Ovary (tissue), 9 donors: Measurements from ENCODE around the gene GRIN2A. TPM values are rescaled to one million over a fixed set of nuclear protein-coding genes. Genes with fewer than 3 reads are reported as not detected.

Experiments used
- DNase-seq, 5 donors: peaks; one replicate each; pipeline ENCODE4 v3.0.0-alpha.2; 2019 to 2020
- H3K27ac ChIP-seq, 2 donors: fragments of 200-600 bp; one replicate each; pipeline versions ENCODE4 v1.5.1 to v1.8.0; 2019 to 2022
- H3K27me3 ChIP-seq: fragments of 200-600 bp; one replicate; pipeline ENCODE4 v1.8.0; 2022
- H3K36me3 ChIP-seq: fragments of 200-600 bp; sonication (generic); one replicate; pipeline ENCODE4 v1.5.1; 2019
- H3K4me1 ChIP-seq: one replicate; pipeline ENCODE4 v1.8.1; 2013; ENCODE audit warnings: mild to moderate bottlenecking, moderate library complexity; ENCODE audit not compliant: insufficient read depth
- H3K4me3 ChIP-seq: fragments of 200-600 bp; sonication (generic); one replicate; pipeline ENCODE4 v1.5.1; 2017
- H3K9me3 ChIP-seq, 2 donors: fragments of 200-600 bp in 1 of 2; sonication (generic) in 1 of 2; one replicate each; pipeline versions ENCODE4 v1.5.1 to v1.8.1; 2013 to 2019; ENCODE audit warnings: mild to moderate bottlenecking in 1 of 2, moderate library complexity in 1 of 2
- CTCF ChIP-seq, 3 donors: fragments of 450-650 bp in 2 of 3; fragments of 200-600 bp in 1 of 3; IDR thresholded peaks; one replicate each; pipeline versions ENCODE4 v1.5.1 to v1.8.0; 2016 to 2022; ENCODE audit warnings: antibody characterized with exemption in 3 of 3, mild to moderate bottlenecking in 1 of 3
- EP300 ChIP-seq: sonication (generic); formaldehyde crosslinking; IDR thresholded peaks from one replicate; pipeline ENCODE4 v1.6.1; 2017; ENCODE audit warnings: antibody characterized with exemption
- POLR2A ChIP-seq: fragments of 450-650 bp; IDR thresholded peaks from one replicate; pipeline ENCODE4 v1.6.1; 2017; ENCODE audit warnings: antibody characterized with exemption, mild to moderate bottlenecking, moderate library complexity
- WGBS, 3 donors: extraction: QIAGEN DNeasy Blood & Tissue Kit in 1 of 3; methylation state at CpG; one replicate each; pipeline versions ENCODE4 v1.1.5 to v1.1.7; 2013 to 2017; 5-methylcytosine and 5-hydroxymethylcytosine counted together
- intact Hi-C, 4 donors: fragments of 100-400 bp; cut with DNase I; formaldehyde crosslinking; loops; one replicate each; pipeline versions ENCODE4 v1.11.0 to v1.15.1; 2022 to 2023
- polyA plus RNA-seq, 2 donors: library from polyadenylated mRNA; stranded (reverse); fragments of 200-250 nt in 1 of 2; fragments of 350-450 nt in 1 of 2; fragmentation: Illumina TruSeq in 1 of 2; extraction: RNeasy Lipid Tissue Mini Kit (QIAGEN cat#74804) in 1 of 2; gene quantifications; one replicate each; pipeline ENCODE4 v1.2.3, GENCODE V29; 2013 to 2014
- total RNA-seq, 7 donors: library from RNA; depleted of rRNA in 2 of 7; stranded (reverse); fragments of >200 nt in 2 of 7; fragmentation: NEBNext Ultra II Directional in 3 of 7; extraction: Animal tissue kit (Norgen Biotek cat#: 25700) in 3 of 7; gene quantifications; one replicate each; pipeline versions ENCODE4 v1.1.0 to v1.2.4, GENCODE V29; 2016 to 2023
- donor health status: DM: no; HTN: no; CAD: no; lungs with moderate emphysema.
- donor health status: DM: no; HTN: no; CAD: no.
- donor health status: Bipolar disorder and iron deficiency.
- donor health status: DM: yes; HTN: yes; CAD: no.
- donor health status: DM: no; HTN: no; CAD: no.
- donor health status: DM: yes; HTN: yes; CAD: no.

Gene GRIN2A
- total and polyA plus RNA-seq, 9 donors = 0.08 to 5.4 (median 0.57) TPM; not detected in 1

- peaks cover 2% of the 10 kb centered on the region for H3K4me1 ChIP-seq
- H3K4me3 ChIP-seq = no peak overlapping the region
- no peak for TF ChIP-seq EP300
- no peak for TF ChIP-seq CTCF (IDR thresholded peaks at IDR 0.05)
- no peak for TF ChIP-seq POLR2A
- 73 to 87% (median 83%) methylated on average over 4 of the region's 4 CpGs for WGBS, 3 donors
- no peak overlapping the region for H3K27ac ChIP-seq
- no peaks in the 10 kb centered on the region for H3K9me3 ChIP-seq
- no peak for DNase-seq
- no peaks in the 10 kb centered on the region for H3K27me3 ChIP-seq
- intact Hi-C loops = no loop called here
- no peaks in the 10 kb centered on the region for H3K36me3 ChIP-seq
Observed at GRCh38 chr16:10070591-10070990, 111.6 kb downstream of the GRIN2A start.

- 59 to 61% (median 60%) methylated on average over 3 of the region's 3 CpGs for WGBS, 3 donors
- no peaks in the 10 kb centered on the region for H3K9me3 ChIP-seq
- H3K36me3 ChIP-seq = no peaks in the 10 kb centered on the region
- TF ChIP-seq EP300 (no peak), CTCF (IDR thresholded peaks at IDR 0.05) (no peak), POLR2A (no peak)
- peaks cover 2% of the 10 kb centered on the region for H3K4me1 ChIP-seq
- no peak overlapping the region for H3K4me3 ChIP-seq
- intact Hi-C loops = no loop called here
- H3K27me3 ChIP-seq = no peaks in the 10 kb centered on the region
- no peak for DNase-seq
- H3K27ac ChIP-seq = no peak overlapping the region
Observed at GRCh38 chr16:10069374-10069773, 112.9 kb downstream of the GRIN2A start.

- WGBS, 3 donors = 78 to 88% (median 86%) methylated on average over 2 of the region's 2 CpGs
Observed at GRCh38 chr16:10067835-10068234, 114.4 kb downstream of the GRIN2A start.

GRCh38 chr16:10067406-10067805 is 114.8 kb downstream of the GRIN2A start:
- Histone ChIP-seq H3K4me1 (peaks cover 2% of the 10 kb centered on the region), H3K9me3 (no peaks in the 10 kb centered on the region), H3K27me3 (no peaks in the 10 kb centered on the region), H3K27ac (no peak overlapping the region), H3K4me3 (no peak overlapping the region), H3K36me3 (no peaks in the 10 kb centered on the region)
- 9 to 39% (median 26%) methylated on average over 4 of the region's 4 CpGs for WGBS, 3 donors
- intact Hi-C loops = no loop called here
- no peak for TF ChIP-seq POLR2A
- TF ChIP-seq EP300 = no peak
- TF ChIP-seq CTCF (IDR thresholded peaks at IDR 0.05) = no peak
- DNase-seq = no peak

More at GRCh38 chr16:10067835-10068234, 114.4 kb downstream of the GRIN2A start:
- Histone ChIP-seq H3K4me3 (no peak overlapping the region), H3K27ac (no peak overlapping the region), H3K36me3 (no peaks in the 10 kb centered on the region), H3K9me3 (no peaks in the 10 kb centered on the region), H3K4me1 (peaks cover 2% of the 10 kb centered on the region), H3K27me3 (no peaks in the 10 kb centered on the region)
- TF ChIP-seq POLR2A (no peak), CTCF (IDR thresholded peaks at IDR 0.05) (no peak), EP300 (no peak)
- intact Hi-C loops = no loop called here
- DNase-seq = no peak

- H3K27me3 ChIP-seq = no peaks in the 10 kb centered on the region
- no peak for TF ChIP-seq CTCF (IDR thresholded peaks at IDR 0.05)
- TF ChIP-seq POLR2A = no peak
- no peak for TF ChIP-seq EP300
- intact Hi-C loops = no loop called here
- 73 to 80% (median 75%) methylated on average over 4 of the region's 4 CpGs for WGBS, 3 donors
- H3K4me1 ChIP-seq = peaks cover 2% of the 10 kb centered on the region
- DNase-seq = no peak
- H3K27ac ChIP-seq = no peak overlapping the region
- no peaks in the 10 kb centered on the region for H3K36me3 ChIP-seq
- no peak overlapping the region for H3K4me3 ChIP-seq
- H3K9me3 ChIP-seq = no peaks in the 10 kb centered on the region
Observed at GRCh38 chr16:10065019-10065418, 117.2 kb downstream of the GRIN2A start.
